ENCODE data around the gene KRTAP19-1.

DNA sequence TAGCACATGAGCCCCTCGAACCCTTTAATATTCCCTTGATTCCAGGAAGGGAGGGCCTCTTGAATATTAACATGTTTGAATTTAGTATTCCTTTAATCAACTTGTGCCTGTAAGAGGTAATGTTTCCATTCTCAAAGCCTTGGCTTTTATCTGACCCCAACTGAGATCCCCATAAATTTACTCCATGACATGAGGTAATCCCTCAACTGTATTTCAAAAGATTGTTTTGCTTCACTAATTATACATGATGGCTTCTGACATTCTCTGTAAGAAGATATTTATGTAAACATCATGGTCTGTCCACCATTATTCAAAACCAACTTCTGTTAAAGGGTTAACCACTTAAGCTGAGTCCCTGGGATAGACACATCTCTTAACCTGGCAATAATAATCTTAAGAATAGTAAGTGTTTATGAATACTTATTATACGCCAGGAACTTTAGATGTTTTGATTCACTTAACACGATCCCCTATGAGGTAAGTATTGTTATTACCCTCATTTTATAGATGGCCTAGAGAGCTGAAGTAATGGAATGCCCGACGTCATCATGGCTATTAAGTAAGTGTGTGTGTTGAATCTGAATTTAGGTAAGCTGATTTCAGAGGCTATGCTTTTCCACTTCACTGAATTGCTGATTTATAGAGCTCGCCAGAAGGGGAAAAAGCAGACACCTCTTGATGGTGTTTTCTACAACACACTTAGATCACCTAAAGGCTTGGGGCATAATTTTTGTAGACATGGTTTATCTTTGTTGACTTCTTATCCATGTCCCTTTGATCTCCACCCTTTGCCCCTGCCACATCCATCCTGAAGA, 11.1 kb downstream of the KRTAP19-1 start:
- TF ChIP-seq, protein P1, sequence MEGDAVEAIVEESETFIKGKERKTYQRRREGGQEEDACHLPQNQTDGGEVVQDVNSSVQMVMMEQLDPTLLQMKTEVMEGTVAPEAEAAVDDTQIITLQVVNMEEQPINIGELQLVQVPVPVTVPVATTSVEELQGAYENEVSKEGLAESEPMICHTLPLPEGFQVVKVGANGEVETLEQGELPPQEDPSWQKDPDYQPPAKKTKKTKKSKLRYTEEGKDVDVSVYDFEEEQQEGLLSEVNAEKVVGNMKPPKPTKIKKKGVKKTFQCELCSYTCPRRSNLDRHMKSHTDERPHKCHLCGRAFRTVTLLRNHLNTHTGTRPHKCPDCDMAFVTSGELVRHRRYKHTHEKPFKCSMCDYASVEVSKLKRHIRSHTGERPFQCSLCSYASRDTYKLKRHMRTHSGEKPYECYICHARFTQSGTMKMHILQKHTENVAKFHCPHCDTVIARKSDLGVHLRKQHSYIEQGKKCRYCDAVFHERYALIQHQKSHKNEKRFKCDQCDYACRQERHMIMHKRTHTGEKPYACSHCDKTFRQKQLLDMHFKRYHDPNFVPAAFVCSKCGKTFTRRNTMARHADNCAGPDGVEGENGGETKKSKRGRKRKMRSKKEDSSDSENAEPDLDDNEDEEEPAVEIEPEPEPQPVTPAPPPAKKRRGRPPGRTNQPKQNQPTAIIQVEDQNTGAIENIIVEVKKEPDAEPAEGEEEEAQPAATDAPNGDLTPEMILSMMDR (IDR thresholded peaks at IDR 0.05; ENCODE audit: insufficient read depth, low read depth, low read length) = no peak
- TF ChIP-seq EZH2 (IDR thresholded peaks at IDR 0.05; ENCODE audit: insufficient read depth, low read length) = no peak

Data from astrocyte (in vitro differentiated cells and primary cell).